GM19099 (cell line): ENCODE measurements around the gene GPR183.

Experiments
- POLR2A ChIP-seq: IDR thresholded peaks from 3 replicates; pipeline ENCODE4 v1.6.1; 2011; ENCODE audit warnings: low read depth; ENCODE audit not compliant: insufficient read length; ENCODE audit errors: extremely low read depth

GPR183 gene

GRCh38 chr13:99307247-99307646 is at the start of gene GPR183:
TSS of gene GPR183 (minus strand) at chr13:99307399. CDS start at chr13:99296145, 11,254 bp downstream.
- peak; percentile 39 for TF ChIP-seq POLR2A

GRCh38 chr13:99356262-99357091 is 49.3 kb upstream of the GPR183 start:
- no peak for TF ChIP-seq POLR2A

GRCh38 chr13:99356012-99356261 is 48.7 kb upstream of the GPR183 start:
- no peak for TF ChIP-seq POLR2A

GRCh38 chr13:99355267-99356011 is 48.2 kb upstream of the GPR183 start:
- no peak for TF ChIP-seq POLR2A

GRCh38 chr13:99354371-99354951 is 47.3 kb upstream of the GPR183 start:
- TF ChIP-seq POLR2A, result no peak

GRCh38 chr13:99353836-99354235 is 46.6 kb upstream of the GPR183 start:
- TF ChIP-seq POLR2A, result no peak

GRCh38 chr13:99353246-99353600 is 46.0 kb upstream of the GPR183 start:
- TF ChIP-seq POLR2A, result no peak

- TF ChIP-seq POLR2A, result no peak
These were observed 45.4 kb upstream of the GPR183 start for GRCh38 chr13:99352351-99353245.

GRCh38 chr13:99351772-99352171 is 44.6 kb upstream of the GPR183 start:
- TF ChIP-seq POLR2A, result no peak

- TF ChIP-seq POLR2A, result no peak
These were observed 43.0 kb upstream of the GPR183 start for GRCh38 chr13:99350191-99350590.

GRCh38 chr13:99347911-99348451 is 40.8 kb upstream of the GPR183 start:
- TF ChIP-seq POLR2A, result no peak

GRCh38 chr13:99347335-99347878 is 40.2 kb upstream of the GPR183 start:
- TF ChIP-seq POLR2A, result no peak

GRCh38 chr13:99346335-99347042 is 39.3 kb upstream of the GPR183 start:
- TF ChIP-seq POLR2A, result no peak

GRCh38 chr13:99345345-99345744 is 38.1 kb upstream of the GPR183 start:
- no peak for TF ChIP-seq POLR2A
